Measurements from ENCODE around the gene ARID1B.

Gene ARID1B

DNA sequence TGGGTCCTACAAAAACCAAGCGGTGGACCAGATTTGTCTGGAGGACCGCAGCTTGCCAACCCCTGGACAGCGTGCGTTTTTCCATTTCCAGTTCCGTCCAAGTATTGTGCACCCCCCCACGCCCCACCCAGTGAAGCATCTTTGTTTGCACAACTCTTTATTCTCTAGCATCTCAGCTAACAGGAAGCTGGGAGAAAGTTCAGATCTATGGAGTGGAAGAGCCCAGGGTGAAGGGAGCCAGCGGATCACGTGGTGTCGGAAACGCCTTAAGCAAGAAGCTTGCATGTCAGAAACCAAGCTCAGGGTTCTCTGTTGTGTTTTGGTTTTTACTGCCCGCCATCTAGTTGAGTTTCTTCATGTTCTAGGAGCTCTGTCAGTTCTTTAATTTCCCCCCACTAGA lies 29.9 kb downstream of the ARID1B start:
- Histone ChIP-seq H3K27ac (ENCODE audit: insufficient read depth, low read depth, low read length, poor library complexity, severe bottlenecking) (no peak overlapping the region), H3K4me1 (ENCODE audit: control insufficient read depth, insufficient read depth, low read length) (no peaks in the 10 kb centered on the region), H3K4me3 (ENCODE audit: insufficient read depth, low read depth, low read length) (no peak overlapping the region), H3K36me3 (ENCODE audit: control insufficient read depth, insufficient read depth, low read length) (no peaks in the 10 kb centered on the region), H3K9me3 (ENCODE audit: control insufficient read depth, low read length) (no peaks in the 10 kb centered on the region), H3K27me3 (ENCODE audit: control insufficient read depth, insufficient read depth, low read length, poor library complexity, severe bottlenecking) (no peaks in the 10 kb centered on the region)
- 88% methylated on average over 10 of the region's 11 CpGs for WGBS, 2 experiments

DNA sequence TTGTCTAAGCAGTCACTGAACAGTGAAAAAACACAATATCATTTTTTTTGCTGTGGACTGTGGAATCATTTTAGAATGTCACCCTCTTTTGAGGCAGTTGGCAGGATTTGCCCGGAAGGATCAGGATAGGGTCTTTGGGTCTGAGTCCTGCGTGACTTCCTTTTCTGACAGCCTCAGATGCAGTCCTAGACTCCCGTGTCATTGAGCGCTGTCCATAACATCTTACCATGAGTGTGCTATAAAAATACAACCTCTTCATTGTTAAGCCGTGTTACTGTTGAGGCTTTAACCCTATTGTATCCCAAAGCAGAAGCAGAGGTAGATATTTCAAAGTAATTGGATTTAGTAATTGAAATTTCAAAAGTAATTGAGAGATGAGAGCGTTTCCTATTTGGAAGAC lies 30.6 kb downstream of the ARID1B start:
- Histone ChIP-seq H3K4me3 (ENCODE audit: insufficient read depth, low read depth, low read length) (no peak overlapping the region), H3K4me1 (ENCODE audit: control insufficient read depth, insufficient read depth, low read length) (no peaks in the 10 kb centered on the region), H3K27me3 (ENCODE audit: control insufficient read depth, insufficient read depth, low read length, poor library complexity, severe bottlenecking) (no peaks in the 10 kb centered on the region), H3K9me3 (ENCODE audit: control insufficient read depth, low read length) (no peaks in the 10 kb centered on the region), H3K27ac (ENCODE audit: insufficient read depth, low read depth, low read length, poor library complexity, severe bottlenecking) (no peak overlapping the region), H3K36me3 (ENCODE audit: control insufficient read depth, insufficient read depth, low read length) (no peaks in the 10 kb centered on the region)
- WGBS, 2 experiments, result 93% methylated on average over 6 of the region's 6 CpGs

DNA sequence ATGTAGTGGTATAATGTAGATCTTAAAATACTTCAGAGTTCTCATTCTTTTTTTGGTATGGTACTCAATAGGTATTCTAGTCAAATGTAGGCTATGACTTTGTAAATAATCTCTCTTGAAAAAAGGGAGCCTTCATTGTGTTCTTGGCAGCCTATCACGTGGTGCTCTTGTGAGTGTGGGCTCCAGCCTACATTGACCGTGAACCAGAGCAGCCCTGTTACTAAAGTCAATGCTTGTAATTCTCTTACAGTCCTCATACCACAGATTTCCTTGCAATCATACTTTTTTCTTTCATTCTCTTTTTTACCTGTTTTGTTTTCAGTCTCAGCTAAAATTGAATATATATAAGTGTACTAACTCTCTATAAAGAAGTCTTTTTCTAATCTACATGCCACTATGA lies 31.1 kb downstream of the ARID1B start:
- H3K4me1 ChIP-seq (ENCODE audit: control insufficient read depth, insufficient read depth, low read length), result no peaks in the 10 kb centered on the region
- no peaks in the 10 kb centered on the region for H3K36me3 ChIP-seq (ENCODE audit: control insufficient read depth, insufficient read depth, low read length)
- H3K9me3 ChIP-seq (ENCODE audit: control insufficient read depth, low read length), result no peaks in the 10 kb centered on the region
- WGBS, 2 experiments, result 43 to 44% methylated on average over 2 of the region's 2 CpGs
- no peak overlapping the region for H3K27ac ChIP-seq (ENCODE audit: insufficient read depth, low read depth, low read length, poor library complexity, severe bottlenecking)
- no peaks in the 10 kb centered on the region for H3K27me3 ChIP-seq (ENCODE audit: control insufficient read depth, insufficient read depth, low read length, poor library complexity, severe bottlenecking)
- no peak overlapping the region for H3K4me3 ChIP-seq (ENCODE audit: insufficient read depth, low read depth, low read length)

DNA sequence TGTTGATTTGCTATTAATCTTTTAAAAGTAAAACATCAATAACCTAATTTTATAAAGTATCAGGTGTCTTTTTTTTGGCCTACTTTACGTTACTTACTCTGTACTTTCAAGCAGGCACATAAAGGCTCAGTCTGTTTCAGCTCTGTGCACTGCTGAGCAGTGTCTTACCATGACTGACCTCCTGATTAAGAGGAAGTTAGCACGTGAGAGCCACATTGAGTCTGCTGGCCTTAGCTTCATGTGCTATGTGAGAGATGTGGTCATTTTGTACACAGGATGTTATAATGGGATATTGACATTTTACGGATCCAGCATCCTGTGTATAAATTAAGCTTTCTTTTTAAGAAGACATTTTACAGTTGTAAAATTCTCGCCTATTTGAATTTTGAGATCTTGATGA lies 31.9 kb downstream of the ARID1B start:
- Histone ChIP-seq H3K9me3 (ENCODE audit: control insufficient read depth, low read length) (no peaks in the 10 kb centered on the region), H3K36me3 (ENCODE audit: control insufficient read depth, insufficient read depth, low read length) (no peaks in the 10 kb centered on the region), H3K27me3 (ENCODE audit: control insufficient read depth, insufficient read depth, low read length, poor library complexity, severe bottlenecking) (no peaks in the 10 kb centered on the region), H3K4me1 (ENCODE audit: control insufficient read depth, insufficient read depth, low read length) (no peaks in the 10 kb centered on the region), H3K27ac (ENCODE audit: insufficient read depth, low read depth, low read length, poor library complexity, severe bottlenecking) (no peak overlapping the region), H3K4me3 (ENCODE audit: insufficient read depth, low read depth, low read length) (no peak overlapping the region)
- WGBS, 2 experiments, result 82 to 87% methylated on average over 4 of the region's 4 CpGs

DNA sequence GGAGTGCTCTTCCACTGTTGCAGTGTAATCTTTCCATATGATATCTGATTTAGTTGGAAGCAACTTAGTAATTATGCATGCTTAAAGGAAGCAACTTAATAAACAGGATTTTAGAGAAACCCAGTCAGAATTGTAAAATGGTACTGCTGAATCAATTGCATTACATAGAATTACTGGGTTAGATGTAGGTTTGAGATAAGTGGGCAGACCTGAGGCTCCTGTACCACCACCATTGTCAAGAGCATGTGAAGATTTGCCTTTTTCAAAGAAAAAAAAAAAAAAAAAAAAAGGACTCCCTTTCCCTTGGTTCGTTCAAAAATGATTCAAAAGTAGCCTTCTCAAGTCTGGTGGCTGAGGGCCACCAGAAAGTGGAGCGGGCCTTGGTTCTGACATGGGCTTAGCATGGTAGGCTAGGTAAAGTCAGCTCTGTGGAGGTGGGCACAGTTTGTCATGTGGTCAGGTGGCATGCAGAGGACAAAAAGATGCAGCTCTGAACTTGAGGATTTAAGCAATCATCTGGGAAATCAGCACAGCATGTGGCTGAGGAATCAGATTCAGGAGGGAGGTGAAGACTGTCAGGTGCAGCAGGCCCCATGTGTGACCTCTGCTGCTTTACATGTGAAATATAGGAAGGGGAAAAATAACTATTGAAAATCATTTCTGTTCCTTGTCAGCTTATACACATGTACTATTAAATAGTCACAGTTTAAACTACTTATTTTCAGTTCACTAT lies 32.4 kb downstream of the ARID1B start:
- no peaks in the 10 kb centered on the region for H3K9me3 ChIP-seq (ENCODE audit: control insufficient read depth, low read length)
- H3K27ac ChIP-seq (ENCODE audit: insufficient read depth, low read depth, low read length, poor library complexity, severe bottlenecking), result no peak overlapping the region
- WGBS, 2 experiments, result 93 to 97% methylated on average over 2 of the region's 2 CpGs
- no peaks in the 10 kb centered on the region for H3K36me3 ChIP-seq (ENCODE audit: control insufficient read depth, insufficient read depth, low read length)
- no peak overlapping the region for H3K4me3 ChIP-seq (ENCODE audit: insufficient read depth, low read depth, low read length)
- H3K4me1 ChIP-seq (ENCODE audit: control insufficient read depth, insufficient read depth, low read length), result no peaks in the 10 kb centered on the region
- H3K27me3 ChIP-seq (ENCODE audit: control insufficient read depth, insufficient read depth, low read length, poor library complexity, severe bottlenecking), result no peaks in the 10 kb centered on the region

DNA sequence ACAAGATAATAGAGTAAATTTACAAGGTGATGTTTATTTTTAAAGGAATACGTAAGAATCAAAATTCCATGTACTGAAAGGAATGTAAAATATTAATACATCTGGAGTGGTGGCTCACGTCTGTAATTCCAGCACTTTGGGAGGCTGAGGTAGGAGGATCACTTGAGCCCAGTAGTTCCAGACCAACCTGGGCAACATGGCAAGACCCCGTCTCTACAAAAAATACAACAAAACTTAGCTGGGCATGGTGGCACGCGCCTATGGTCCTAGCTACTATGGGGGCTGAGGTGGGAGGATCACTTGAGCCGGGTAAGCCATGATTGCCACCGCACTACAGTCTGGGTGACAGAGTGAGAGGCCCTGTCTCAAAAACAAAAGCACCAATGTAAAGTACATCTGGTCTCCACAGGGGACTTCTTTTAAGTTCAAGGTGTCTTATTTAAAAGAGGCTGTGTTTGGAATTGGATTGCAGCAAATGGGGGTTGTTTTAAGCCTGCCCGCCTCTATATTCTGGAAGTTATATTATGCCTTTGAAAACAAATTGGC lies 36.9 kb downstream of the ARID1B start:
- Histone ChIP-seq H3K9me3 (ENCODE audit: control insufficient read depth, low read length) (no peaks in the 10 kb centered on the region), H3K27ac (ENCODE audit: insufficient read depth, low read depth, low read length, poor library complexity, severe bottlenecking) (no peak overlapping the region), H3K4me1 (ENCODE audit: control insufficient read depth, insufficient read depth, low read length) (no peaks in the 10 kb centered on the region), H3K36me3 (ENCODE audit: control insufficient read depth, insufficient read depth, low read length) (no peaks in the 10 kb centered on the region), H3K4me3 (ENCODE audit: insufficient read depth, low read depth, low read length) (no peak overlapping the region), H3K27me3 (ENCODE audit: control insufficient read depth, insufficient read depth, low read length, poor library complexity, severe bottlenecking) (no peaks in the 10 kb centered on the region)
- 79 to 83% methylated on average over 8 of the region's 8 CpGs for WGBS, 2 experiments

DNA sequence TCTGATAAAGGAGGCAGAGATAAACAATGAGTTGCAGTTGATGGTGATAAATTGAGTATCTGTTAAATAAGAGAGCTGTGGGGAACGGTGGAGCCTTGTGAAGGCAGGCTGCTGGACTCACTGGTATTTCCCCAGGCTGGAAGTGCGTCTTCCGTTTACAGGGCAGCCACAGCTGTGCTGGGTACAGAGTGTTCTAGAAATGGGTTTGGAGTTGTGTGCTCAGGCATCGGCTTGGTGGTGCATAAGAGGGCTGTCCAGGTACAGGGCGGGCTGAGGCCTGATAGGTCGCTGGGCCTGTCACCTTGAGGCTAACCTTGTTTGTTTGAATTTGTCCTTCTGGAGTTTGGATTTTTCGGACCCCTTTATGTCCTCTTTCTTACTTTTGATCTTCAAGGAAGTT lies 39.3 kb downstream of the ARID1B start:
- WGBS, 2 experiments, result 84 to 90% methylated on average over 7 of the region's 7 CpGs
- no peak overlapping the region for H3K27ac ChIP-seq (ENCODE audit: insufficient read depth, low read depth, low read length, poor library complexity, severe bottlenecking)
- H3K4me1 ChIP-seq (ENCODE audit: control insufficient read depth, insufficient read depth, low read length), result peaks cover 5% of the 10 kb centered on the region
- H3K36me3 ChIP-seq (ENCODE audit: control insufficient read depth, insufficient read depth, low read length), result no peaks in the 10 kb centered on the region
- H3K9me3 ChIP-seq (ENCODE audit: control insufficient read depth, low read length), result no peaks in the 10 kb centered on the region
- H3K27me3 ChIP-seq (ENCODE audit: control insufficient read depth, insufficient read depth, low read length, poor library complexity, severe bottlenecking), result no peaks in the 10 kb centered on the region
- no peak overlapping the region for H3K4me3 ChIP-seq (ENCODE audit: insufficient read depth, low read depth, low read length)

DNA sequence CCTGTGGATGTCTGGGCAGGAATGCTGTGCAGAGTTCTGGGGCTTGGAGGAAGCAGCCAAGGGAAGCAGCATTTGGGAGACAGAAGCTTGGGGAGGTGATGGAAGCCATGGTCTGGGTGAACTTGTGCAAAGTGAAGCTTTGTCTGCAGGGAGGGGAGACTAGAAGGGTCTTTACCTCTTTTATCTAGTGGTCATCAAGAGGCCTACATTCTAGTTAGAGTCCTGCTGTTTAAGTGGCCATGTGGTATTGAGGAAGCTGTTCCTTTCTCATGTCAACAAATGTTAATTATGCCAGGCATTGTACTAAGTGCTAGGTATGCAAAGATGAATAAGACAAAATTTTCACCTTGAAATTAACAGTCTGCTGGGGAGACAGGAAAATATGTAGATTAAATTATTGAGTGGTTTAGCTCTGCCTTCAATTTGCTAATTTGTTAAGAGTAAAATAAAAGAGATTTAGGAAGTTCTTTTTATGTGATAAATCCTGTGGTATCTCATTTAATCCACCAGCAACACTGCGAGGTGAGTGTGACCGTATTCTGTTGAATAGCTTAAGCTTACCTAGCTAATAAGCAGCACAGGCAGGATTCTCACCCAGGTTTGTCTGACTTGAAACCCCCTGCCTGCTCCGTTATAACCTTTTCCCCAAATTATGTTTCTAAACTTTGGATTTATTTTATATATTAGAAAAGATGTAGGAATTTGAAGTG lies 43.1 kb downstream of the ARID1B start:
- H3K4me3 ChIP-seq (ENCODE audit: insufficient read depth, low read depth, low read length), result no peak overlapping the region
- H3K27ac ChIP-seq (ENCODE audit: insufficient read depth, low read depth, low read length, poor library complexity, severe bottlenecking), result no peak overlapping the region
- peaks cover 5% of the 10 kb centered on the region for H3K4me1 ChIP-seq (ENCODE audit: control insufficient read depth, insufficient read depth, low read length)
- H3K27me3 ChIP-seq (ENCODE audit: control insufficient read depth, insufficient read depth, low read length, poor library complexity, severe bottlenecking), result no peaks in the 10 kb centered on the region
- no peaks in the 10 kb centered on the region for H3K9me3 ChIP-seq (ENCODE audit: control insufficient read depth, low read length)
- H3K36me3 ChIP-seq (ENCODE audit: control insufficient read depth, insufficient read depth, low read length), result no peaks in the 10 kb centered on the region
- 82 to 94% methylated on average over 2 of the region's 3 CpGs for WGBS, 2 experiments

DNA sequence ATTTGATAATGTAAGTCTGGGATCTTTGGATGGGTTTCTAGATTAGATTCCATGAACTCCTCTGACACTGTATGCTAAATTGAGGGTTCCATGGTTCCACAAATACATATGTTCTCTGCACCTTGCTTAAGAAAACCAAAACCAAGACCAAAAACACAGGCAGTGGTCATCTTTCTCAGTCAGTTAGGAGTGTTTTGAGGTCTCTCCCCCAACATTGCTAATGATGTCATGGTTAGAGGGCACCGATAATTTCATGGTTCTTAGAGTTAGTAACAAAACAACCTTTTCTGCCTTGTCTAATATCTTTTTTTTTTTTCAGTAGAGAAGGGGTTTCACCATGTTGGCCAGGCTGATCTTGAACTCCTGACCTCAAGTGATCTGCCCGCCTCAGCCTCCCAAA lies 44.5 kb downstream of the ARID1B start:
- H3K27ac ChIP-seq (ENCODE audit: insufficient read depth, low read depth, low read length, poor library complexity, severe bottlenecking), result no peak overlapping the region
- no peaks in the 10 kb centered on the region for H3K36me3 ChIP-seq (ENCODE audit: control insufficient read depth, insufficient read depth, low read length)
- WGBS, 2 experiments, result 100% methylated on average over 1 to 2 of the region's 2 CpGs
- H3K4me1 ChIP-seq (ENCODE audit: control insufficient read depth, insufficient read depth, low read length), result peaks cover 5% of the 10 kb centered on the region
- no peaks in the 10 kb centered on the region for H3K27me3 ChIP-seq (ENCODE audit: control insufficient read depth, insufficient read depth, low read length, poor library complexity, severe bottlenecking)
- H3K9me3 ChIP-seq (ENCODE audit: control insufficient read depth, low read length), result no peaks in the 10 kb centered on the region
- no peak overlapping the region for H3K4me3 ChIP-seq (ENCODE audit: insufficient read depth, low read depth, low read length)

DNA sequence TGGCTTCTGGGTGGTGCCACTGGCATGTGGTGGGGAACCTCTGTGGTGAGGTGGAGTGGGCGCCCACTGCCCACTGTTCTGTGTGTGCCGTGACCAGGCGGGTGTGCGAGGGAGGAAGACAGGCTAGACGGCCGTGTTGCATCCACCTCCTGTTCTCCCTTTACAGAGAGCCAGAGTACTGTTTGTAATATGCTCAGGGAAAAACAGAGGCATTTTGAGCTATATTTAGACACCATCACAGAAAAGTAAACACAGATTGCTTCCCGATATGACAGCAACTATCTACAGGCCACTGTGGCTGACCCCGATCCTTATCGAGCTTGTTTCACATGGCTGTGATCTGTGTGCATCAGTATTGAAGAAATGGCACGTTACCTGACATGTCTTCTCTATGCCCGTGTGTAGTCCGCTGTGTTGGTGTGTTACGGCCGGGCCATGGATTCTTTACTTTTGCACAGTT lies 45.6 kb downstream of the ARID1B start:
- 92 to 94% methylated on average over 14 of the region's 14 CpGs for WGBS, 2 experiments
- no peaks in the 10 kb centered on the region for H3K27me3 ChIP-seq (ENCODE audit: control insufficient read depth, insufficient read depth, low read length, poor library complexity, severe bottlenecking)
- no peaks in the 10 kb centered on the region for H3K9me3 ChIP-seq (ENCODE audit: control insufficient read depth, low read length)
- no peak overlapping the region for H3K27ac ChIP-seq (ENCODE audit: insufficient read depth, low read depth, low read length, poor library complexity, severe bottlenecking)
- no peaks in the 10 kb centered on the region for H3K36me3 ChIP-seq (ENCODE audit: control insufficient read depth, insufficient read depth, low read length)
- peaks cover 11% of the 10 kb centered on the region for H3K4me1 ChIP-seq (ENCODE audit: control insufficient read depth, insufficient read depth, low read length)
- no peak overlapping the region for H3K4me3 ChIP-seq (ENCODE audit: insufficient read depth, low read depth, low read length)

Data from ectodermal cell (in vitro differentiated cells).